ENCODE results near the gene MLXIP.

DNA sequence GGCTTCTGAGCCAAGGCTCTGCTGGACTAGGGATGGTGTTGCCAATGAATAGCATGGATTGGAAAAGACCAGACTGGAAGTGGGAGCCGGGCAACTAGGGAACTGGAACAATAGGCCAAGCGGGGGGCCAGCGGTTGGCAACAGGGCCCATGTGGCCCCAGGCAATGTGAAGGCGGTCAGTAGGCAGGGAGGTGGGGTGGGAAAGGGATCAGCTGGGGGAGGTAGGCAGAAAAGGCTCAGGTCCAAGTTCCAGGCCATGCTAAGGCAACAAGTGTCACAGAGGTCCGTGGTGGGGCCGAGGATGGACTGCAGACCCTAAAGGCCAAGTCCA lies 14.9 kb upstream of the MLXIP start:
- TF ChIP-seq, protein P1, sequence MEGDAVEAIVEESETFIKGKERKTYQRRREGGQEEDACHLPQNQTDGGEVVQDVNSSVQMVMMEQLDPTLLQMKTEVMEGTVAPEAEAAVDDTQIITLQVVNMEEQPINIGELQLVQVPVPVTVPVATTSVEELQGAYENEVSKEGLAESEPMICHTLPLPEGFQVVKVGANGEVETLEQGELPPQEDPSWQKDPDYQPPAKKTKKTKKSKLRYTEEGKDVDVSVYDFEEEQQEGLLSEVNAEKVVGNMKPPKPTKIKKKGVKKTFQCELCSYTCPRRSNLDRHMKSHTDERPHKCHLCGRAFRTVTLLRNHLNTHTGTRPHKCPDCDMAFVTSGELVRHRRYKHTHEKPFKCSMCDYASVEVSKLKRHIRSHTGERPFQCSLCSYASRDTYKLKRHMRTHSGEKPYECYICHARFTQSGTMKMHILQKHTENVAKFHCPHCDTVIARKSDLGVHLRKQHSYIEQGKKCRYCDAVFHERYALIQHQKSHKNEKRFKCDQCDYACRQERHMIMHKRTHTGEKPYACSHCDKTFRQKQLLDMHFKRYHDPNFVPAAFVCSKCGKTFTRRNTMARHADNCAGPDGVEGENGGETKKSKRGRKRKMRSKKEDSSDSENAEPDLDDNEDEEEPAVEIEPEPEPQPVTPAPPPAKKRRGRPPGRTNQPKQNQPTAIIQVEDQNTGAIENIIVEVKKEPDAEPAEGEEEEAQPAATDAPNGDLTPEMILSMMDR (conservative IDR thresholded peaks at IDR 0.05; ENCODE audit: low read depth, low read length): no peak
- no peak for TF ChIP-seq EZH2 (IDR thresholded peaks at IDR 0.05; ENCODE audit: low read length, unreplicated experiment)
- no peak for TF ChIP-seq EZH2phosphoT487 (IDR thresholded peaks at IDR 0.05; ENCODE audit: borderline replicate concordance, low read length)

All from PC-3 (cell line).